Colonic mucosa (tissue), 4 donors: ENCODE results near the gene TSPAN4. TPM values are rescaled to one million over a fixed set of nuclear protein-coding genes. Genes with fewer than 3 reads are reported as not detected.

ENCODE experiments used
- DNase-seq: peaks from one replicate; pipeline ENCODE4 v3.0.0-alpha.2; 2020
- H3K27ac ChIP-seq: fragments of 200-600 bp; one replicate; pipeline ENCODE4 v1.8.0; 2021
- H3K27me3 ChIP-seq: fragments of 200-600 bp; one replicate; pipeline ENCODE4 v1.8.0; 2021
- H3K36me3 ChIP-seq: fragments of 200-600 bp; one replicate; pipeline ENCODE4 v1.8.0; 2021
- H3K4me1 ChIP-seq: fragments of 200-600 bp; one replicate; pipeline ENCODE4 v1.8.0; 2021; ENCODE audit warnings: mild to moderate bottlenecking
- H3K4me3 ChIP-seq: fragments of 200-600 bp; one replicate; pipeline ENCODE4 v1.8.0; 2021
- H3K9ac ChIP-seq, 2 donors: one replicate each; pipeline ENCODE4 v1.7.0; 2013; ENCODE audit warnings: control low read depth in 2 of 2, low read depth in 2 of 2, low read length in 2 of 2
- H3K9me3 ChIP-seq: fragments of 200-600 bp; one replicate; pipeline ENCODE4 v1.8.0; 2021
- intact Hi-C: fragments of 100-400 bp; cut with DNase I; formaldehyde crosslinking; loops from one replicate; pipeline ENCODE4 v1.14.1; 2022
- total RNA-seq, 2 donors: library from RNA; stranded (reverse); fragmentation: NEBNext Ultra II Directional in 1 of 2; extraction: Animal tissue kit (Norgen Biotek cat#: 25700) in 1 of 2; gene quantifications; one replicate each; pipeline ENCODE4 v1.2.1, GENCODE V29; 2021
- TF ChIP-seq, protein P1 (sequence below): fragments of 200-600 bp; IDR thresholded peaks from one replicate; pipeline ENCODE4 v1.8.0; 2022; ENCODE audit warnings: antibody characterized with exemption, mild to moderate bottlenecking
- donor health status: healthy.
- donor health status: DM: no; HTN: no; CAD: no.
- donor health status: DM: no; HTN: no; CAD: no.

Gene TSPAN4
- total RNA-seq, 2 donors from 2014 or later = 12.1 to 12.7 TPM

DNA sequence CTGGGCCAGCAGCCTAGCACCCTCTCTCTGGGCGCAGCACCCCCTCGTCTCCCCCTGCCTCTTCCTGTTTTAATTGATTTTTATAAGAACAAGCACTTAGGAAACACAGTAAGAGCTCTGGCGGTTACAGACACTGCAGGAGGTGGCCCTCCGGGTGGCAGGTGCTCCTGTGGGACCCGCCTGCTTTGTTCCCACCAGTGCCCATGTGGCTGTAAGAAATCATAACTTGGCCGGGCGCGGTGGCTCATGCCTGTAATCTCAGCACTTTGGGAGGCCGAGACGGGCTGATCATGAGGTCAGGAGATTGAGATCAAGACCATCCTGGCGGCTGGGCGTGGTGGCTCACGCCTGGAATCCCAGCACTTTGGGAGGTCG, 18.4 kb downstream of the TSPAN4 start:
- H3K4me3 ChIP-seq = no peak overlapping the region
- no peak overlapping the region for H3K9ac ChIP-seq
- H3K4me1 ChIP-seq = peaks cover 12% of the 10 kb centered on the region
- TF ChIP-seq, protein P1, sequence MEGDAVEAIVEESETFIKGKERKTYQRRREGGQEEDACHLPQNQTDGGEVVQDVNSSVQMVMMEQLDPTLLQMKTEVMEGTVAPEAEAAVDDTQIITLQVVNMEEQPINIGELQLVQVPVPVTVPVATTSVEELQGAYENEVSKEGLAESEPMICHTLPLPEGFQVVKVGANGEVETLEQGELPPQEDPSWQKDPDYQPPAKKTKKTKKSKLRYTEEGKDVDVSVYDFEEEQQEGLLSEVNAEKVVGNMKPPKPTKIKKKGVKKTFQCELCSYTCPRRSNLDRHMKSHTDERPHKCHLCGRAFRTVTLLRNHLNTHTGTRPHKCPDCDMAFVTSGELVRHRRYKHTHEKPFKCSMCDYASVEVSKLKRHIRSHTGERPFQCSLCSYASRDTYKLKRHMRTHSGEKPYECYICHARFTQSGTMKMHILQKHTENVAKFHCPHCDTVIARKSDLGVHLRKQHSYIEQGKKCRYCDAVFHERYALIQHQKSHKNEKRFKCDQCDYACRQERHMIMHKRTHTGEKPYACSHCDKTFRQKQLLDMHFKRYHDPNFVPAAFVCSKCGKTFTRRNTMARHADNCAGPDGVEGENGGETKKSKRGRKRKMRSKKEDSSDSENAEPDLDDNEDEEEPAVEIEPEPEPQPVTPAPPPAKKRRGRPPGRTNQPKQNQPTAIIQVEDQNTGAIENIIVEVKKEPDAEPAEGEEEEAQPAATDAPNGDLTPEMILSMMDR = no peak
- no peak for DNase-seq
- H3K27ac ChIP-seq = no peak overlapping the region
- no peaks in the 10 kb centered on the region for H3K36me3 ChIP-seq
- intact Hi-C loops = no loop called here
- H3K9me3 ChIP-seq = no peaks in the 10 kb centered on the region
- H3K27me3 ChIP-seq = peaks cover 21% of the 10 kb centered on the region

DNA sequence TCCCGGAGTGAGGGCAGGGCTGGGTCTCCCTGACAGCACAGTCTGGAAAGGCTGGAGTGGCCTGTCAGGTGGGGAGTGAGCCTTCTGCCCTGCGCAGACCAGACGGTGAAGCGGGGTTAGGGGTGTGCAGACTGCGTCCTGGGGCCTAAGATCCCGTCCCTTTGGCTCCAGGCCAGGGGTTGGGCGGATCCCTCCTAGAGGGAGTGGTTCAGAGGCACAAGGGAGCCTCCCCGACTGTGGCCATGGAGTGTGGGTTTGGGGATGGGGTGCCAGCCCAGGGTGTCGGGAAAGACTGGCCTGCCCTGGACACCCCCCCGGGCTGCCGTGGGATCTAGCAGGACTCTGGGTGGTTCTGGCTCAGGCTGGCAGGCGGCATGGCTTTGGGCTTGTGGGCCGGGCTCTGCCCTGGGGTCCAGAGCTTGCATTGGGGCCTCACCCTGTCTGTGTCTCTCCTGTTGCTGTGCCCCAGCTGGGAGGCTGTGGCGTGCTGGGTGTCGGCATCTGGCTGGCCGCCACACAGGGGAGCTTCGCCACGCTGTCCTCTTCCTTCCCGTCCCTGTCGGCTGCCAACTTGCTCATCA, 19.5 kb downstream of the TSPAN4 start:
- Histone ChIP-seq H3K4me1 (peaks cover 12% of the 10 kb centered on the region), H3K36me3 (no peaks in the 10 kb centered on the region), H3K4me3 (no peak overlapping the region), H3K27ac (no peak overlapping the region), H3K9me3 (no peaks in the 10 kb centered on the region), H3K9ac (no peak overlapping the region), H3K27me3 (peaks cover 21% of the 10 kb centered on the region)
- TF ChIP-seq, protein P1 = no peak
- intact Hi-C loops = no loop called here
- peak; percentile 63 for DNase-seq

DNA sequence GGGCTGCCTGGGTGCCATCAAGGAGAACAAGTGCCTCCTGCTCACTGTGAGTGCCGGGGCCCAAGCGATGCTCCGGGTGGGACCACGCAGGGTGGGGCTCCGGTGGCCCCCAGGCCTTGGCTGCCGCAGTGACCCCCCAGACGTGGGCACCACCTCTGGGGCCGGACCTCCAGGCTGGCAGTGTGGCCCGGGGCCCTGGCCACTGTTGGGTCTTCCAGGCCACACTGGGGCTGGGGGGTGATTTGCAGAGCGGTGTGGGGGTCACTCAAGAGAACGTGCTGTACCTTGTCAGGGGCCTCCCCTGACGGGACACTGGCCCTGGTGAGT, 20.0 kb downstream of the TSPAN4 start:
- H3K9me3 ChIP-seq = no peaks in the 10 kb centered on the region
- H3K9ac ChIP-seq = no peak overlapping the region
- no peak overlapping the region for H3K4me3 ChIP-seq
- TF ChIP-seq, protein P1 = no peak
- peaks cover 12% of the 10 kb centered on the region for H3K4me1 ChIP-seq
- no peaks in the 10 kb centered on the region for H3K36me3 ChIP-seq
- H3K27me3 ChIP-seq = peaks cover 21% of the 10 kb centered on the region
- no peak for DNase-seq
- H3K27ac ChIP-seq = no peak overlapping the region
- intact Hi-C loops = no loop called here

DNA sequence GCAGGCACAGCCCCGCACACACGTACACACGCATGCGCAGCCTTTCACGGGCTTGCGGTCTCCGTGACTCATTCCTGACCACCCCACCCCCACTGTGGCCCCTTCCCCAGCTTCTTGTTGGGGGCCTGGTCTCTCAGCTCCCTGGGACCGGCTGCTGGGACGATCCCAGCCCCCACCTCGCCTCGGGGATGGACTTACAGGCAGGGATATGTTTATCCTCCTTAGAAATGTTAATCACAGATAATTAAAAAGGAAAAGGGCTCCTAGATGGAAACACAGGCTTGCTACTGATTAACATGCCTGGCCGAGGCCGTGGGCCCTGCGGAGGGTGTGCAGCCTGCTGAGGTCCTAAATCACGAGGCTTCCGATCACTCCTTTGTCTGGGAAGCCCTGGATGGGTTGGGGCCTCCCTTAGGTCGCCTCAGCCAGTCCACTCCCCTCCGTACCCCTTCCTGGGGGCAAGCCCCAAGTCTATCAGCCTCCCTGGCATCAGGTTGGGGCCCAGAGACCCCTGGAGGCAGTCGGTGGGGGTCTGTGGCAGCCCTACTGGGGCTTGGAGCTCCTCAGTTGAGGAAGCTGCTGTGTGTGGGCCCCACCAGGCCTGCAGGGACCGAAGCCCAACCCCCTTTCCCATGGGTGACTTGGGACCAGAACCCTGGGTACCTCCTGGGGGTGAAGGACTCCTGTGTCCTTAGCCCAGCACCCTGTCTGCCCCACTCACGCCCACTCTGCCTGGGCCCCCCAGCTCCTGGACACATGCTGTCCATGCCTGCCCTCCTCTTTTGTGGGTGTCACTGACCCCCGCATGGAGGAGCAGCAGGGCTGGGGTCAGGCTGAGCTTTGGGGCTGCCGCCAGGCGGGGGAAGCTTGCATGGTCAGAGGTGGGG, 20.6 kb downstream of the TSPAN4 start:
- H3K9me3 ChIP-seq = no peaks in the 10 kb centered on the region
- H3K4me3 ChIP-seq = no peak overlapping the region
- H3K27ac ChIP-seq = no peak overlapping the region
- peaks cover 12% of the 10 kb centered on the region for H3K4me1 ChIP-seq
- intact Hi-C loops = no loop called here
- H3K27me3 ChIP-seq = peaks cover 21% of the 10 kb centered on the region
- DNase-seq = no peak
- no peak overlapping the region for H3K9ac ChIP-seq
- H3K36me3 ChIP-seq = no peaks in the 10 kb centered on the region
- TF ChIP-seq, protein P1 = no peak

DNA sequence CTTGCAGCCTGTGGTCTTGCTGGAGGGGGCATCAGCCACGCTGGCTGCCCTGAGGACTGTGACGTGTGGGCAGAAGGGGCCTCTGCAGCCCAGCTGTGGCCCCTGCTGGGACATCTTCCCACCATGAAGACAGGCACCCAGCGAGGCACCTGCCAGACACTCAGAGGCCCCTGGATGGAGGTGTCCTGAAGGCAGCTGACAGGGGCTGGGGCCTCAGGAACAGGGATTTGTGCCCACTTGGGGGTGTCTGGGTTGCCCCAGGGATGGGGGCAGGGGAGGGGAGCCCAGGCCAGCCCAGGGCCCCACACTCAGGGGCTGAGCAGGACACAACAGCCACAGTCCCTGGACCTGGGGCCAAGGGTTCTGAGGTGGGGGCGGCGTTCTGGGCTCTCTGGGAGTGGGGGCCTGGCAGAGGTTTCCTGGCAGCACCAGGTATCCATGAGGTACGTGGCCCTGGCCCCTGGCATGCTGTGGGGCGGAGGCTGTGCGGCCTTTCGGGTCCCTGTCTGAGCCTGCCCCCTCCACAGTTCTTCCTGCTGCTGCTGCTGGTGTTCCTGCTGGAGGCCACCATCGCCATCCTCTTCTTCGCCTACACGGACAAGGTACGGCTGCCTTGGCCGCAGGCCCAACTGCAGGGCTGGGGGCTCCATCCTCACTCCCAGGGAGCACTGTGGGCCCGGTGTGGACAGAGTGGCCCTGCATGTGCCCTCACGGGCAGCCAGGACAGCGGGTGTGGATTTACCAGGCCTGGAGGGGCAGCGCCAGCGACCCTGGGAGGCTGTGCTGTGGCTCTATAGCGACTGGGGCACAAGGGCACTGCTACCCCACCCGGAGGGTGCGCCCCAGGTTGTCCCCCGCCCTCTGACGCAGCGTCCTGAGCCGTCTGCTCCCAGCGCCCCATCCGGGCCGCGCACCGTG, 21.5 kb downstream of the TSPAN4 start:
- intact Hi-C loops = no loop called here
- Histone ChIP-seq H3K4me3 (no peak overlapping the region), H3K4me1 (peaks cover 12% of the 10 kb centered on the region), H3K27ac (no peak overlapping the region), H3K9me3 (no peaks in the 10 kb centered on the region), H3K36me3 (no peaks in the 10 kb centered on the region), H3K9ac (no peak overlapping the region), H3K27me3 (peaks cover 21% of the 10 kb centered on the region)
- no peak for DNase-seq
- TF ChIP-seq, protein P1 = no peak
